Sigmoid colon (tissue), 7 donors: ENCODE results near the gene C8G. TPM values are rescaled to one million over a fixed set of nuclear protein-coding genes. Genes with fewer than 3 reads are reported as not detected.

Experiments
- DNase-seq: peaks from one replicate; pipeline ENCODE4 v3.0.0-alpha.2; 2019
- H3K27ac ChIP-seq, 4 donors: fragments of 200-600 bp; sonication (generic); one replicate each; pipeline ENCODE4 v1.5.1; 2016 to 2019; ENCODE audit warnings: mild to moderate bottlenecking in 1 of 4
- H3K27me3 ChIP-seq, 3 donors: fragments of 200-600 bp; sonication (generic); one replicate each; pipeline ENCODE4 v1.5.1; 2019; ENCODE audit warnings: mild to moderate bottlenecking in 1 of 3
- H3K36me3 ChIP-seq, 4 donors: fragments of 200-600 bp; sonication (generic); one replicate each; pipeline ENCODE4 v1.5.1; 2016 to 2019
- H3K4me1 ChIP-seq, 4 donors: fragments of 200-600 bp; sonication (generic); one replicate each; pipeline ENCODE4 v1.5.1; 2017 to 2019
- H3K4me3 ChIP-seq, 4 donors: fragments of 200-600 bp; sonication (generic); one replicate each; pipeline ENCODE4 v1.5.1; 2017 to 2019; ENCODE audit warnings: mild to moderate bottlenecking in 2 of 4, moderate library complexity in 1 of 4
- H3K9me3 ChIP-seq, 4 donors: fragments of 200-600 bp in 3 of 4; sonication (generic) in 3 of 4; one replicate each; pipeline versions ENCODE4 v1.5.1 to v1.6.1; 2013 to 2019
- EP300 ChIP-seq, 4 donors: sonication (generic); formaldehyde crosslinking; IDR thresholded peaks; one replicate each; pipeline ENCODE4 v1.6.1; 2017; ENCODE audit warnings: antibody characterized with exemption in 4 of 4
- POLR2A ChIP-seq, 2 donors: fragments of 450-650 bp; IDR thresholded peaks; one replicate each; pipeline ENCODE4 v1.6.1; 2016; ENCODE audit warnings: antibody characterized with exemption in 2 of 2, mild to moderate bottlenecking in 2 of 2, moderate library complexity in 2 of 2
- POLR2AphosphoS5 ChIP-seq, 4 donors: sonication (generic); formaldehyde crosslinking; IDR thresholded peaks; one replicate each; pipeline ENCODE4 v1.6.1; 2017; ENCODE audit warnings: antibody characterized with exemption in 4 of 4
- WGBS, 2 donors: extraction: QIAGEN DNeasy Blood & Tissue Kit; methylation state at CpG; one replicate each; pipeline ENCODE4 v1.1.7; 2013; 5-methylcytosine and 5-hydroxymethylcytosine counted together
- intact Hi-C: fragments of 100-400 bp; cut with DNase I; formaldehyde crosslinking; loops from one replicate; pipeline ENCODE4 v1.15.1; 2023
- polyA plus RNA-seq, 3 donors: library from polyadenylated mRNA; stranded (reverse); fragments of 200-250 nt; gene quantifications; one replicate each; pipeline ENCODE4 v1.2.3, GENCODE V29; 2013
- total RNA-seq, 4 donors: library from RNA; depleted of rRNA; stranded (reverse); fragments of >200 nt; gene quantifications; one replicate each; pipeline ENCODE4 v1.1.0, GENCODE V29; 2016
- TF ChIP-seq, protein P1 (sequence below), 4 experiments: fragments of 450-650 bp in 3 of 4; fragments of 200-600 bp in 1 of 4; IDR thresholded peaks; one replicate each; pipeline ENCODE4 v1.5.1; 2016 to 2019; ENCODE audit warnings: antibody characterized with exemption in 4 of 4, mild to moderate bottlenecking in 3 of 4, moderate library complexity in 2 of 4
- donor health status: healthy with polysubstance abuse.
- donor health status: Bipolar disorder and iron deficiency.
- donor health status: healthy.

C8G gene
- total and polyA plus RNA-seq, 7 donors, result 4.2 to 11.1 (median 5.4) TPM; not detected in 4

DNA sequence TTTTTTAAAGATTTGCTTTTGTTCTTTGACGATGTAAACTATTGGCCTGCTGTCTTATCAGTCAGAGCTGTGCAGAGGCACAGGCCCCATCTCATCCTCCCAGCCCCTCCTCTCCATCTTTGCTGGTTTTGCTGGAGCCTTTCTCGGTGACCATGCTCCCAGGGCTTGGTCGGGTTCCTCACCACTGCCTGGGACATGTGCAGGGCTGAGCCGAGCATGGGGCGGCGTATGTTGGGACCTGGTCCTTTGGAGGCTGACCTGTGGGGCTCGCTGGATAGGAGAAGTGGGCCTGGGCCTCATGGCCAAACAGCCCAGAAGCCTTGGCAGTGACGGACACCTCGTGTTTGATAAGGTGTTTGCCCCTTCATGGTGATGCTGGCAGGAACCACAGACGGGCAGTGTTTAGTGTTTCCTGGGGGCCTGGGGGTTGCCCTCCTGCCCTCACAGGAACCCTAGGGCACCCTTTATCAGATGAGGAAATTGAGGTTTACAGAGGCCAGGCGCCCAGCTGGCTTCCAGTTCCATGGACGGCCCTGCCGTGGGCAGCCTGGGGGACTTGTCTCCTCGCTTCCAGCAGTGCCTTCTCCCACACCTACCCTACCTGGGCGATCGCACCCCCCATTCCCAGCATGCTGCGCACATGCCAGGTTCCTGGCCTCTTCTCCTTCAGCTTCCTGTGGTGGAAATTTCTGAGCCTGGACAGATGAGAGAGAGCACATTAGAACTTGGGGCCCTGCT lies 31.2 kb upstream of the C8G start:
- Histone ChIP-seq H3K4me3 (no peak overlapping the region), H3K4me1 (no peaks in the 10 kb centered on the region), H3K9me3 (no peaks in the 10 kb centered on the region), H3K36me3 (peaks cover 0 to 66% (median 20%) of the 10 kb centered on the region in 4 donors), H3K27ac (no peak overlapping the region), H3K27me3 (no peaks in the 10 kb centered on the region)
- TF ChIP-seq, protein P1, sequence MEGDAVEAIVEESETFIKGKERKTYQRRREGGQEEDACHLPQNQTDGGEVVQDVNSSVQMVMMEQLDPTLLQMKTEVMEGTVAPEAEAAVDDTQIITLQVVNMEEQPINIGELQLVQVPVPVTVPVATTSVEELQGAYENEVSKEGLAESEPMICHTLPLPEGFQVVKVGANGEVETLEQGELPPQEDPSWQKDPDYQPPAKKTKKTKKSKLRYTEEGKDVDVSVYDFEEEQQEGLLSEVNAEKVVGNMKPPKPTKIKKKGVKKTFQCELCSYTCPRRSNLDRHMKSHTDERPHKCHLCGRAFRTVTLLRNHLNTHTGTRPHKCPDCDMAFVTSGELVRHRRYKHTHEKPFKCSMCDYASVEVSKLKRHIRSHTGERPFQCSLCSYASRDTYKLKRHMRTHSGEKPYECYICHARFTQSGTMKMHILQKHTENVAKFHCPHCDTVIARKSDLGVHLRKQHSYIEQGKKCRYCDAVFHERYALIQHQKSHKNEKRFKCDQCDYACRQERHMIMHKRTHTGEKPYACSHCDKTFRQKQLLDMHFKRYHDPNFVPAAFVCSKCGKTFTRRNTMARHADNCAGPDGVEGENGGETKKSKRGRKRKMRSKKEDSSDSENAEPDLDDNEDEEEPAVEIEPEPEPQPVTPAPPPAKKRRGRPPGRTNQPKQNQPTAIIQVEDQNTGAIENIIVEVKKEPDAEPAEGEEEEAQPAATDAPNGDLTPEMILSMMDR (IDR thresholded peaks at IDR 0.05), result no peak
- TF ChIP-seq EP300 (IDR thresholded peaks at IDR 0.05), result no peak
- no peak for TF ChIP-seq POLR2A (IDR thresholded peaks at IDR 0.05)
- no peak for TF ChIP-seq POLR2AphosphoS5 (IDR thresholded peaks at IDR 0.05)
- intact Hi-C loops, result no loop called here
- DNase-seq, result no peak
- WGBS, 2 donors, result 93% methylated on average over 17 of the region's 17 CpGs

DNA sequence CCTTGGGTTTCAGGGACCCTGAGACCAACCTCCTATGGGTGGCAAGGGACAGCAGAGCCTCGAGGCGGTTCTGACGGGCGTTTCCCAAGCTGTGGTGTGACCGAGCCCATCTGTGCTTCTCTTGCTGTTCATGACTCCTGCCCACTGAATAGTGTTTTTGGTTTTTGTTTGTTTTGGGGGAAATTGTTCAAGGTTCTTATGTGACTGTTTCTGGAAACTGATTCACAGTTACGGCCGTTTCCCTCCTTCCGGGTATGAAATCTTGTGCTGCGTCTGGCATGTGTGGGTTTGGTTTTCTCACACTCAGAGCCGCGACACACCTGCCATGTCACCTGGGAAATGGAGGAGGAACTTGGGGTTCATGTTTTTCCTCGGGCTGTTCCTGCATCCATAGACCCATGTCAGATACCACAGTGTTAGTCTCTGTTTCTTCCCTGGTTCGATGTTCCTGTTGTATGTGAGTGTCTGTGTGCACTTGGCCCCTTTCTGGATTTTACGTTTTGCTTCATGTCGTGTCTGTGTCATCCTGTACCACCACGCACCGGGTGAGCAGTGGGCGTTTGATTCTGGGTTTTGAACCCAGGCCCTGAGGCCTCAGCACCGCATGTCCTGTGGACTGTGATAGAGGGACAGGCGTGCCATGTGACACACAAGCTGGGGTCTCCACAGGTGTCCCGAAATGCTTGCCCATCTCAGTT lies 29.3 kb upstream of the C8G start:
- WGBS, 2 donors, result 88% methylated on average over 21 of the region's 21 CpGs
- TF ChIP-seq, protein P1 (IDR thresholded peaks at IDR 0.05), result no peak
- TF ChIP-seq POLR2A (IDR thresholded peaks at IDR 0.05) (no peak), EP300 (IDR thresholded peaks at IDR 0.05) (no peak), POLR2AphosphoS5 (IDR thresholded peaks at IDR 0.05) (no peak)
- intact Hi-C loops, result no loop called here
- Histone ChIP-seq H3K27me3 (no peaks in the 10 kb centered on the region), H3K4me1 (no peaks in the 10 kb centered on the region), H3K4me3 (no peak overlapping the region), H3K27ac (no peak overlapping the region), H3K9me3 (no peaks in the 10 kb centered on the region), H3K36me3 (peaks cover 10 to 59% (median 26%) of the 10 kb centered on the region in 4 donors)
- no peak for DNase-seq

DNA sequence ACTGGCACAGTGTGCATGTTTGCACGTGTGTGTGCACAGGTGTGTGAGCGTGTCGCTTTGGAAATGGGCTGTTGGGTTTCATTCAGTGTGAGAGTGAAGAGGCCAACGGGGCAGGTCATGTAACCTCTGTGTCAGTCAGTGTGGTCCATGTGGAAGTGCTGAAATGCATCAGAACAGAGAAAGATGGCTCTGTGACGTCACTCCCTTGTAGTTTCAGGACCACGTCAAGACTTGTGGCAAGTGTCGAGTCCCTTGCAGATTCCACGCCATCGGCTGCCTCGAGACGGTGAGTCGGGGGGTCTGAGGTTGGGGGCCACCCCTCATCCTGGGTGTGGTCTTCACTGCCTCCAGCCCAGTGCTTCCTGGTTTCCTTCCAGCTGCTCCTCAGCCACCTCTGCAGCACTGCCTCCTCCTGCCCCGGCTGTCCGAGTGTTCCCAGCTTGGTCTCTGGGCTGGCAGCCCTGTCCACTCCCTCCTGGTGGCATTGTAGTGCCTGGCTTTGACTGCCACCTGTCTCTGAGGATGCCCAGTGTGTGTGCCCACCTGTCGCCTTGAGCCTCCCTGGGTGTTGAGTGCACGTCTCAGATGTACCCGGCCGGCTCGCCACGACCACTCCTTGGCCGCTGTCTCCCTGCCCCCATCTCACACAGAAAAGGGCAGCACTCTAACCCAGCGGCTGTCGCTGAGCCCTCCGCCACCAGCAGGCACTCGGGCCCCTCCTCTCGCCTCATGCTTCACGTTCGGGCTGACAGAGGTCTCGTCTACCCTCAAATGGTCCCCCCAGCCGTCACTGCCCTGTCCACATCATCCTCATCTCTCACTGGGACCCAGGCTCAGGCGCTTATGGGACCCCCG lies 28.5 kb upstream of the C8G start:
- no peak for DNase-seq
- WGBS, 2 donors, result 93 to 94% methylated on average over 32 of the region's 32 CpGs
- Histone ChIP-seq H3K27ac (no peak overlapping the region), H3K4me3 (no peak overlapping the region), H3K27me3 (no peaks in the 10 kb centered on the region), H3K36me3 (peaks cover 10 to 66% (median 29%) of the 10 kb centered on the region in 4 donors), H3K4me1 (no peaks in the 10 kb centered on the region), H3K9me3 (no peaks in the 10 kb centered on the region)
- intact Hi-C loops, result no loop called here
- TF ChIP-seq, protein P1 (IDR thresholded peaks at IDR 0.05), result no peak
- TF ChIP-seq EP300 (IDR thresholded peaks at IDR 0.05) (no peak), POLR2AphosphoS5 (IDR thresholded peaks at IDR 0.05) (no peak)

DNA sequence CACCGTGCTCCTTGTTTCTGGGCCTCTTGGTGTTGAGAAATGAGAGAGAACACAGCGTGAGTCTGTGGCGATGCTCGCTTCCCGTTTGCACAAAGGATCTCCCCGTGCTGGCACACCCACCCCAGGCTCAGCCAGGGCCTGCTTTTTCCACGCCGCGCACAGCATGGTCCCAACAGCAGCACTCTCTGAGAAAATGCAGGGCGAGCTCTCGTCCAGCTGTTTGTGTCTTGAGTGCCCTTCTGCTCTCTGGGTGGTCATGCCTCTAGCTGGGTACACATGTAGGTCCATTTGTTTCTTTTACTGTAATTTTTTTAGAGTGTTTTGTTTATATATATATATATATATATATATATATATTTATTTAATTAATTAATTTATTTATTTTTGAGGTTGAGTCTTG lies 27.1 kb upstream of the C8G start:
- TF ChIP-seq POLR2A (IDR thresholded peaks at IDR 0.05) (no peak), EP300 (IDR thresholded peaks at IDR 0.05) (no peak), POLR2AphosphoS5 (IDR thresholded peaks at IDR 0.05) (no peak)
- TF ChIP-seq, protein P1 (IDR thresholded peaks at IDR 0.05), result no peak
- no peak for DNase-seq
- 88 to 92% methylated on average over 11 of the region's 11 CpGs for WGBS, 2 donors
- intact Hi-C loops, result no loop called here
- H3K36me3 ChIP-seq, result peaks cover 10 to 69% (median 29%) of the 10 kb centered on the region in 4 donors
- no peak overlapping the region for H3K4me3 ChIP-seq
- H3K9me3 ChIP-seq, result no peaks in the 10 kb centered on the region
- H3K27ac ChIP-seq, result no peak overlapping the region
- no peaks in the 10 kb centered on the region for H3K4me1 ChIP-seq
- H3K27me3 ChIP-seq, result no peaks in the 10 kb centered on the region
